ENCODE results near the gene EQTN. TPM values are rescaled to one million over a fixed set of nuclear protein-coding genes. Genes with fewer than 3 reads are reported as not detected.

Gene EQTN
- total and polyA plus RNA-seq, 2 of the 13 experiments (the other 11 are each of a cell fraction or from before 2014, with no cell fraction given) = not detected

GRCh38 chr9:27344776-27345175 is 47.8 kb upstream of the EQTN start:
- Histone ChIP-seq H4K20me1 (ENCODE audit: insufficient read depth, low read length) (no peaks in the 10 kb centered on the region), H3K4me3 (replicated peaks in 1 of 3; ENCODE audit: insufficient read depth in 1 of 3, low read depth in 2 of 3, low read length in 3 of 3) (no peak overlapping the region), H3K36me3 (replicated peaks in 1 of 2; ENCODE audit: control insufficient read depth in 1 of 2, insufficient read depth in 2 of 2, low read length in 2 of 2) (no peaks in the 10 kb centered on the region), H2AFZ (ENCODE audit: low read length) (no peak overlapping the region), H3K79me2 (ENCODE audit: insufficient read depth, low read length) (no peaks in the 10 kb centered on the region), H3K4me1 (ENCODE audit: insufficient read depth, low read length) (no peaks in the 10 kb centered on the region), H3K9me3 (ENCODE audit: low read length) (no peaks in the 10 kb centered on the region), H3K9ac (ENCODE audit: insufficient read depth, low read depth, low read length) (no peak overlapping the region), H3K27me3 (ENCODE audit: control insufficient read depth in 1 of 2, insufficient read depth in 2 of 2, low read length in 2 of 2) (no peaks in the 10 kb centered on the region), H3K27ac (ENCODE audit: extremely low read length, insufficient read depth, low read length) (no peak overlapping the region), H3K4me2 (ENCODE audit: low read depth, low read length) (no peak overlapping the region)
- FAIRE-seq (no peak), DNase-seq (ENCODE audit: low spot score) (no peak), ATAC-seq (no peak)
- ChIA-PET POLR2A (no interaction called here), CTCF (ENCODE audit: low intra/inter-chr PET ratio, low total read pairs) (no interaction called here)
- WGBS (ENCODE audit: low lambda C conversion rate) = 40% methylated on average over 1 of the region's 7 CpGs
- no peak for TF ChIP-seq ZNF333 (CRISPR knock-in tag; IDR thresholded peaks at IDR 0.05; ENCODE audit: borderline replicate concordance)
- TF ChIP-seq ZSCAN25 (CRISPR knock-in tag; IDR thresholded peaks at IDR 0.05) = no peak
- no peak for TF ChIP-seq SNAI1 (CRISPR knock-in tag; IDR thresholded peaks at IDR 0.05; ENCODE audit: borderline replicate concordance)
- no peak for TF ChIP-seq ZNF33A (CRISPR knock-in tag; IDR thresholded peaks at IDR 0.05; ENCODE audit: borderline replicate concordance)
- TF ChIP-seq ZNF841 (CRISPR knock-in tag; IDR thresholded peaks at IDR 0.05; ENCODE audit: borderline replicate concordance) = no peak
- no peak for TF ChIP-seq ZNF619 (CRISPR knock-in tag; IDR thresholded peaks at IDR 0.05)
- no peak for TF ChIP-seq RXRA (CRISPR knock-in tag; IDR thresholded peaks at IDR 0.05)
- no peak for TF ChIP-seq CSRNP1 (CRISPR knock-in tag; IDR thresholded peaks at IDR 0.05)
- TF ChIP-seq PTBP1 (IDR thresholded peaks at IDR 0.05; ENCODE audit: low read depth, low read length, poor library complexity, severe bottlenecking) = no peak
- no peak for TF ChIP-seq ZSCAN22 (CRISPR knock-in tag; IDR thresholded peaks at IDR 0.05)
- no peak for TF ChIP-seq TRAFD1 (CRISPR knock-in tag; IDR thresholded peaks at IDR 0.05; ENCODE audit: borderline replicate concordance)
- TF ChIP-seq ZNF460 (CRISPR knock-in tag; IDR thresholded peaks at IDR 0.05; ENCODE audit: borderline replicate concordance) = no peak
- TF ChIP-seq POLR2G (IDR thresholded peaks at IDR 0.05; ENCODE audit: low read depth, low read length) = no peak
- no peak for TF ChIP-seq ZMYM3 (CRISPR knock-in tag; IDR thresholded peaks at IDR 0.05)
- TF ChIP-seq ZNF512B (CRISPR knock-in tag; IDR thresholded peaks at IDR 0.05; ENCODE audit: borderline replicate concordance) = no peak
- no peak for TF ChIP-seq ZMAT3 (CRISPR knock-in tag; conservative IDR thresholded peaks at IDR 0.05)
- intact Hi-C loops (cut with micrococcal nuclease; ENCODE audit: unreplicated experiment) = no loop called here
- in situ Hi-C loops (cut with HindIII; ENCODE audit: extremely low pct_ligation_motif_present, low pct_unique_long_range_greater_than_20kb) = loop anchor here (25.0 kb wide), 1 partner anchor 718 kb away; no protein-coding TSS in a partner anchor
- BruUV-seq (replicated peaks) = no TSS peak

Data from HepG2 (cell line).